B cell (primary cell): ENCODE results near the gene MAP3K5.

Source experiments
- EZH2 ChIP-seq: IDR thresholded peaks from 2 replicates; pipeline ENCODE4 v1.6.1; 2012; ENCODE audit warnings: borderline replicate concordance, low read depth, mild to moderate bottlenecking, moderate library complexity, low read length; ENCODE audit not compliant: insufficient read depth, poor library complexity, severe bottlenecking
- TF ChIP-seq, protein P1 (sequence below): fragments of 200-600 bp; IDR thresholded peaks from one replicate; pipeline ENCODE4 v1.8.0; 2022; ENCODE audit warnings: antibody characterized with exemption, mild to moderate bottlenecking

- no peak for TF ChIP-seq EZH2
- TF ChIP-seq, protein P1, sequence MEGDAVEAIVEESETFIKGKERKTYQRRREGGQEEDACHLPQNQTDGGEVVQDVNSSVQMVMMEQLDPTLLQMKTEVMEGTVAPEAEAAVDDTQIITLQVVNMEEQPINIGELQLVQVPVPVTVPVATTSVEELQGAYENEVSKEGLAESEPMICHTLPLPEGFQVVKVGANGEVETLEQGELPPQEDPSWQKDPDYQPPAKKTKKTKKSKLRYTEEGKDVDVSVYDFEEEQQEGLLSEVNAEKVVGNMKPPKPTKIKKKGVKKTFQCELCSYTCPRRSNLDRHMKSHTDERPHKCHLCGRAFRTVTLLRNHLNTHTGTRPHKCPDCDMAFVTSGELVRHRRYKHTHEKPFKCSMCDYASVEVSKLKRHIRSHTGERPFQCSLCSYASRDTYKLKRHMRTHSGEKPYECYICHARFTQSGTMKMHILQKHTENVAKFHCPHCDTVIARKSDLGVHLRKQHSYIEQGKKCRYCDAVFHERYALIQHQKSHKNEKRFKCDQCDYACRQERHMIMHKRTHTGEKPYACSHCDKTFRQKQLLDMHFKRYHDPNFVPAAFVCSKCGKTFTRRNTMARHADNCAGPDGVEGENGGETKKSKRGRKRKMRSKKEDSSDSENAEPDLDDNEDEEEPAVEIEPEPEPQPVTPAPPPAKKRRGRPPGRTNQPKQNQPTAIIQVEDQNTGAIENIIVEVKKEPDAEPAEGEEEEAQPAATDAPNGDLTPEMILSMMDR = no peak
These were observed 239.0 kb downstream of the MAP3K5 start for GRCh38 chr6:136553166-136553787.
